Measurements from ENCODE around the gene TMIGD2.
A peak's percentile ranks its signal among the peaks of the same experiment; 100 is the strongest.

DNA sequence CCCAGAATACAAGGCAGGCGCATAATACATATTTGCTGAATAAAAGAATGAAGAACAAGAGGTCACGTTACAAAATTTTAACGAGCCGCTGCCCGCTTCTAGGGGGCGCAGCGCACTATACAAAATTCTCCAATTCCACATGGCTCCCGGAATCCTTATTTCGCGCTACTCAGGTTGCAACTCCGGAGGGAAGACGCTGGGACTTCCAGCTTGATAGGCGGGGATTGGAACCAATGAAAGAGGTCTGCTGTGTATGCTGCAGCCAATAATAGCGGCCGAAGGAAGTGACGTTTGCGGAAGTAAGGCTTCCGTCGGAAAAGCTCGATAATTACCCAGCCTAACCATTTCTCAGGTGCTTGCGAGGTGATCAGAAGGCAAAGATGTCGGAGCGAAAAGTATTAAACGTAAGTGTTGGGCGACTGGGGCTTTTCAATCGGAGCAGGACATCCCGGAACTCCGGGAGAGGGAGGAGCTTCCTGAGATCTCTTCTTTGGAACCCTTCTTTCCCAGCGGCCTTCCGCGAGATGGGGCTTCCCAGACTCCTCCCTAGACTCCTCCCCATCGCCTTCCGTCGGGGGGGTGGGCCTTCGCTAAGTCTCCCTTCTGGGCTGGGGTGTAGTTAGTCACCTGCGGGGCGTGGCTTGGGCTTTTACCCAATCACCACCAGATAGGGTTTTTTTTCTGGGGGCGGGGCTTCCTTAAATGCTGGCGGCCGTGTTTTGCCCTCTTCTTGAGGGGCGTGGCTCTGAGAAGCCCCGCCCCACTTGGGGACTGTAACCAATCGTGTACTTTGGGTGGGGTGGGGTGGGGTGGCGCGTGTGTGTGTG is 55.2 kb downstream of the TMIGD2 start, which contains the start of gene YJU2:
- TF ChIP-seq, protein P1, sequence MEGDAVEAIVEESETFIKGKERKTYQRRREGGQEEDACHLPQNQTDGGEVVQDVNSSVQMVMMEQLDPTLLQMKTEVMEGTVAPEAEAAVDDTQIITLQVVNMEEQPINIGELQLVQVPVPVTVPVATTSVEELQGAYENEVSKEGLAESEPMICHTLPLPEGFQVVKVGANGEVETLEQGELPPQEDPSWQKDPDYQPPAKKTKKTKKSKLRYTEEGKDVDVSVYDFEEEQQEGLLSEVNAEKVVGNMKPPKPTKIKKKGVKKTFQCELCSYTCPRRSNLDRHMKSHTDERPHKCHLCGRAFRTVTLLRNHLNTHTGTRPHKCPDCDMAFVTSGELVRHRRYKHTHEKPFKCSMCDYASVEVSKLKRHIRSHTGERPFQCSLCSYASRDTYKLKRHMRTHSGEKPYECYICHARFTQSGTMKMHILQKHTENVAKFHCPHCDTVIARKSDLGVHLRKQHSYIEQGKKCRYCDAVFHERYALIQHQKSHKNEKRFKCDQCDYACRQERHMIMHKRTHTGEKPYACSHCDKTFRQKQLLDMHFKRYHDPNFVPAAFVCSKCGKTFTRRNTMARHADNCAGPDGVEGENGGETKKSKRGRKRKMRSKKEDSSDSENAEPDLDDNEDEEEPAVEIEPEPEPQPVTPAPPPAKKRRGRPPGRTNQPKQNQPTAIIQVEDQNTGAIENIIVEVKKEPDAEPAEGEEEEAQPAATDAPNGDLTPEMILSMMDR (IDR thresholded peaks at IDR 0.05): peak; percentile 12 to 45 (median 21)
- TF ChIP-seq POLR2A (IDR thresholded peaks at IDR 0.05) (peak; percentile 62), EP300 (IDR thresholded peaks at IDR 0.05; ENCODE audit: low read depth) (no peak), POLR2AphosphoS5 (IDR thresholded peaks at IDR 0.05) (peak in 2 of 3 donors; percentile 38 to 68)
